Endothelial cell of umbilical vein (primary cell): ENCODE data around the gene CILP. TPM values are rescaled to one million over a fixed set of nuclear protein-coding genes. Genes with fewer than 3 reads are reported as not detected.

Experiments used
- BruUV-seq: library from RNA; stranded (reverse); fragments of 400-500 nt; replicated peaks from 2 replicates; lab custom pipeline; 2021; lab: Mats Ljungman, UMichigan
- CTCF ChIA-PET: fragments of 300-600, 350-600 bp; sonication (Branson Sonifier 250); formaldehyde crosslinking; loops from one replicate; lab custom pipeline; 2021; ENCODE audit warnings: antibody characterized with exemption, inconsistent platforms; lab: Charles Lee
- POLR2A ChIA-PET: fragments of 300-600, 350-600 bp; sonication (Branson Sonifier 250); formaldehyde crosslinking; loops from one replicate; lab custom pipeline; 2021; ENCODE audit warnings: antibody characterized with exemption, inconsistent platforms; lab: Charles Lee
- DNase-seq: peaks from one replicate; pipeline ENCODE4 v3.0.0-alpha.2; 2011; ENCODE audit warnings: low read depth, low spot score
- FAIRE-seq: peaks from 2 replicates; lab custom pipeline; 2011; peaks lifted over from hg19 to GRCh38; lab: Jason Lieb, UNC
- H2AFZ ChIP-seq: 2 replicates; pipeline ENCODE4 v1.6.0; 2012; ENCODE audit warnings: low read depth, low read length, control low read depth, inconsistent platforms
- H3K27ac ChIP-seq: 2 replicates; pipeline ENCODE4 v1.5.1; 2011; ENCODE audit warnings: low read depth, mild to moderate bottlenecking, control low read depth, low read length, moderate library complexity; ENCODE audit not compliant: insufficient read depth
- H3K27me3 ChIP-seq, 2 experiments: 2 replicates each; pipeline versions ENCODE4 v1.6.0 to v1.6.1; 2011; ENCODE audit warnings: low read length in 2 of 2, mixed read lengths in 1 of 2; ENCODE audit not compliant: control insufficient read depth in 2 of 2, insufficient read depth in 2 of 2
- H3K36me3 ChIP-seq, 2 experiments: 2 replicates in 1 of 2; 3 replicates in 1 of 2; pipeline ENCODE4 v1.5.1; 2011; ENCODE audit warnings: low read length in 2 of 2, mild to moderate bottlenecking in 1 of 2, moderate library complexity in 1 of 2; ENCODE audit not compliant: control insufficient read depth in 2 of 2, insufficient read depth in 2 of 2; ENCODE audit errors: extremely low read depth in 1 of 2
- H3K4me1 ChIP-seq: 3 replicates; pipeline ENCODE4 v1.5.1; 2011; ENCODE audit warnings: mild to moderate bottlenecking, low read length; ENCODE audit not compliant: control insufficient read depth, insufficient read depth; ENCODE audit errors: extremely low read depth
- H3K4me2 ChIP-seq: 2 replicates; pipeline ENCODE4 v1.6.1; 2011; ENCODE audit warnings: low read length, control low read depth, mixed read lengths; ENCODE audit not compliant: insufficient read depth
- H3K4me3 ChIP-seq, 3 experiments: fragments of 200-600 bp in 1 of 3; sonication (generic), shearing (Covaris generic) in 1 of 3; replicated peaks in 1 of 3; 2 replicates each; pipeline ENCODE4 v1.5.1; 2011 to 2016; ENCODE audit warnings: control low read depth in 3 of 3, low read length in 3 of 3, mild to moderate bottlenecking in 2 of 3, inconsistent platforms in 1 of 3, low read depth in 1 of 3, moderate library complexity in 1 of 3; ENCODE audit not compliant: insufficient read depth in 1 of 3
- H3K79me2 ChIP-seq: 2 replicates; pipeline ENCODE4 v1.6.0; 2012; ENCODE audit warnings: low read length, inconsistent platforms; ENCODE audit not compliant: control insufficient read depth, insufficient read depth
- H3K9ac ChIP-seq: replicated peaks from 2 replicates; pipeline ENCODE3; 2011; ENCODE audit warnings: low read length, control low read depth; ENCODE audit not compliant: insufficient read depth; ENCODE audit errors: extremely low read depth
- H3K9me1 ChIP-seq: replicated peaks from 3 replicates; pipeline ENCODE4 v1.6.0; 2011; ENCODE audit warnings: mild to moderate bottlenecking, low read length; ENCODE audit not compliant: control insufficient read depth, insufficient read depth; ENCODE audit errors: extremely low read depth
- H3K9me3 ChIP-seq: replicated peaks from 2 replicates; pipeline ENCODE4 v1.5.1; 2012; ENCODE audit warnings: low read length, inconsistent platforms; ENCODE audit not compliant: control insufficient read depth, insufficient read depth
- H4K20me1 ChIP-seq: replicated peaks from 2 replicates; pipeline ENCODE3; 2011; ENCODE audit warnings: mild to moderate bottlenecking, low read length; ENCODE audit not compliant: control insufficient read depth, insufficient read depth; ENCODE audit errors: extremely low read depth
- EZH2 ChIP-seq: IDR thresholded peaks from 2 replicates; pipeline ENCODE4 v1.6.1; 2012; ENCODE audit warnings: borderline replicate concordance, low read depth, mild to moderate bottlenecking, moderate library complexity, low read length, inconsistent platforms; ENCODE audit not compliant: severe bottlenecking
- FOS ChIP-seq: IDR thresholded peaks from 2 replicates; pipeline ENCODE4 v1.6.1; 2011; ENCODE audit warnings: mild to moderate bottlenecking, low read length, moderate library complexity, borderline replicate concordance; ENCODE audit not compliant: insufficient read depth
- GATA2 ChIP-seq: IDR thresholded peaks from 2 replicates; pipeline ENCODE4 v1.7.0; 2011; ENCODE audit warnings: low read depth, mild to moderate bottlenecking, moderate library complexity, mixed read lengths, low read length; ENCODE audit not compliant: insufficient read length, insufficient read depth
- JUN ChIP-seq: IDR thresholded peaks from 2 replicates; pipeline ENCODE4 v1.6.1; 2011; ENCODE audit warnings: borderline replicate concordance, low read depth; ENCODE audit not compliant: insufficient read length, insufficient read depth
- MYC ChIP-seq: IDR thresholded peaks from one replicate; pipeline ENCODE4 v1.6.1; 2011; ENCODE audit warnings: mild to moderate bottlenecking, low read depth, low read length
- POLR2A ChIP-seq: IDR thresholded peaks from 2 replicates; pipeline ENCODE4 v1.6.1; 2012; ENCODE audit warnings: low read depth, mild to moderate bottlenecking, control low read depth, low read length
- POLR2AphosphoS5 ChIP-seq: IDR thresholded peaks from 2 replicates; pipeline ENCODE4 v1.6.1; 2012; ENCODE audit warnings: low read depth, mild to moderate bottlenecking, control low read depth, low read length, moderate library complexity; ENCODE audit not compliant: insufficient read depth
- dilution Hi-C: fragments of 300-500 bp; cut with MboI; formaldehyde crosslinking; loops from one replicate; pipeline ENCODE4 v1.15.0; 2019; ENCODE audit warnings: low sequenced_read_pairs; ENCODE audit not compliant: extremely low pct_ligation_motif_present
- intact Hi-C: fragments of 100-400 bp; cut with micrococcal nuclease; formaldehyde crosslinking; loops from one replicate; pipeline ENCODE4 v1.10.0; 2022
- polyA plus RNA-seq, 4 experiments: library from polyadenylated mRNA; depleted of rRNA in 3 of 4; stranded (reverse) in 3 of 4; unstranded in 1 of 4; fragments of >200 nt; gene quantifications; 2 replicates each; pipeline versions ENCODE4 v1.2.1 to v1.2.3, GENCODE V29; 2011 to 2012; ENCODE audit warnings: missing spikeins in 1 of 4
- total RNA-seq: library from RNA; stranded (reverse); gene quantifications from 2 replicates; pipeline ENCODE4 v1.2.3, GENCODE V29; 2021
- TF ChIP-seq, protein P1 (sequence below), 2 donors: IDR thresholded peaks; 1 replicate in 1 of 2; 2 replicates in 1 of 2; pipeline ENCODE4 v1.5.1; 2011; ENCODE audit warnings: low read length in 2 of 2, mild to moderate bottlenecking in 2 of 2, moderate library complexity in 2 of 2, control low read depth in 1 of 2, inconsistent platforms in 1 of 2, low read depth in 1 of 2; ENCODE audit not compliant: insufficient read depth in 1 of 2; ENCODE audit errors: extremely low read depth in 1 of 2
- TF ChIP-seq, protein P2 (sequence below): IDR thresholded peaks from 2 replicates; pipeline ENCODE4 v1.6.1; 2011; ENCODE audit not compliant: insufficient read depth, insufficient read length

Gene CILP
- total and polyA plus RNA-seq, 2 donors (not counting 3 experiments of a cell fraction or from before 2014, with no cell fraction given): 0.01 TPM; not detected in 1

DNA sequence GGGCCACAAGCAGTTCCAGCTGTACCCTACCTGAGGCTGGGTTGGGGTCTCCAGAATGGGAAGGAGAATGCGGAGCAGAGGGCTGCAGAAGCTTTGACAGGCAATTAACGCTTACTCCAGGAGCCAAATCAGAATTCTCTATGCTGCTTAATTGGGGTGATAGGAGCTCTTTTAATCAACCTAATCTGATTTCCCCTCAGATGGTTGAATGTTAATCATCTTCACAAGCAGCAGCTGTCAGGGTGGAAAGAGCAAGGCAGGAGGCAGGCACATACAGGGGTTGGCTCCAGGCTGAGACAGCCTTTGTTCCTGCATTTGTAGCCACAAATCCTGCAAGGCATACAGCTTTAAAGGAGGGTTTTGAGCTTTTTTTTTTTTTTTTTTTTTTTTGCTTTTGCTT lies 2.6 kb downstream of the CILP start:
- no peak overlapping the region for H3K27ac ChIP-seq
- no peaks in the 10 kb centered on the region for H4K20me1 ChIP-seq
- FAIRE-seq: no peak
- dilution Hi-C loops: no loop called here
- no peaks in the 10 kb centered on the region for H3K36me3 ChIP-seq
- no peak overlapping the region for H3K4me2 ChIP-seq
- intact Hi-C loops: no loop called here
- no peak for DNase-seq
- CTCF ChIA-PET: interaction anchor here (1.0 to 2.1 kb wide), 5 partner anchors 10 to 89 kb away, joined by 3 to 6 read pairs (median 4); no protein-coding TSS in a partner anchor
- BruUV-seq: no TSS peak
- no peak overlapping the region for H3K9ac ChIP-seq
- no peaks in the 10 kb centered on the region for H3K9me1 ChIP-seq
- no peak overlapping the region for H2AFZ ChIP-seq
- no peaks in the 10 kb centered on the region for H3K4me1 ChIP-seq
- no peak for TF ChIP-seq EZH2
- no peak for TF ChIP-seq FOS
- H3K79me2 ChIP-seq: no peaks in the 10 kb centered on the region
- no peaks in the 10 kb centered on the region for H3K9me3 ChIP-seq
- H3K27me3 ChIP-seq: peaks cover 0 to 5% of the 10 kb centered on the region in 2 experiments
- H3K4me3 ChIP-seq: no peak overlapping the region
- POLR2A ChIA-PET: no interaction called here

DNA sequence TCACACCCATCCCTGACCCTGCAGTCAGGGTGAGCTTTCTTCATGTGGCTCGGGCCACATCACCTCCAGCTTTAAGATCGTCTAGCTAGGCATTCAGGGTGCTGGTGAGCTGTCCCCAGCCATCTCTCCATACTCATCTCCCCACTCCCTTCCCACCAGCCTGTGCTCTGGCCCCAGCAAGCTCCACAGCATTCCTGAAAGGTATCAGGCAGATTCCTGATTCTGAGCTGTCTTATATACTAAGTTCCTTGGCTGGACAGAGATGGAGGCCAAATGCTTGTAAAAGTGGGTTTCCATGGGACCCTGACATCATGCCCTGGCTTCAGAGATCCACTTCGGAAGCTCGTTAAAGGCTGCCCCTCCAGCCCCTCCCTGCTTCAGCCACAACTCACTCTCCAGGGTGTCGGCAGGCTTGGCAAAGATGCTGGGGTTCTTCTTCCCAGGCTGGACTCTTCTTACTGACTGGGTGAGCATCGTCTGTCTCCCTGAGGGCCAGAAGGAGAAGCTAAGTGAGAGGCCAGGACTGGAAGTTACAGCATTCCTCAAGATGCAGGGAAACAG lies 3.9 kb downstream of the CILP start:
- no peaks in the 10 kb centered on the region for H3K9me3 ChIP-seq
- no peaks in the 10 kb centered on the region for H3K4me1 ChIP-seq
- ChIA-PET CTCF (interaction anchor here (1.2 to 2.1 kb wide), 5 partner anchors 8 to 90 kb away, joined by 3 to 6 read pairs (median 4); no protein-coding TSS in a partner anchor), POLR2A (no interaction called here)
- no peaks in the 10 kb centered on the region for H3K36me3 ChIP-seq
- no peak overlapping the region for H3K4me2 ChIP-seq
- no peaks in the 10 kb centered on the region for H4K20me1 ChIP-seq
- peaks cover 0 to 5% of the 10 kb centered on the region in 2 experiments for H3K27me3 ChIP-seq
- BruUV-seq: no TSS peak
- H3K27ac ChIP-seq: no peak overlapping the region
- H3K9me1 ChIP-seq: no peaks in the 10 kb centered on the region
- no peak overlapping the region for H3K9ac ChIP-seq
- H3K79me2 ChIP-seq: no peaks in the 10 kb centered on the region
- intact Hi-C loops: no loop called here
- dilution Hi-C loops: no loop called here
- TF ChIP-seq JUN (no peak), FOS (no peak), EZH2 (no peak), POLR2AphosphoS5 (no peak), MYC (no peak), GATA2 (no peak), POLR2A (no peak)
- TF ChIP-seq, protein P1, sequence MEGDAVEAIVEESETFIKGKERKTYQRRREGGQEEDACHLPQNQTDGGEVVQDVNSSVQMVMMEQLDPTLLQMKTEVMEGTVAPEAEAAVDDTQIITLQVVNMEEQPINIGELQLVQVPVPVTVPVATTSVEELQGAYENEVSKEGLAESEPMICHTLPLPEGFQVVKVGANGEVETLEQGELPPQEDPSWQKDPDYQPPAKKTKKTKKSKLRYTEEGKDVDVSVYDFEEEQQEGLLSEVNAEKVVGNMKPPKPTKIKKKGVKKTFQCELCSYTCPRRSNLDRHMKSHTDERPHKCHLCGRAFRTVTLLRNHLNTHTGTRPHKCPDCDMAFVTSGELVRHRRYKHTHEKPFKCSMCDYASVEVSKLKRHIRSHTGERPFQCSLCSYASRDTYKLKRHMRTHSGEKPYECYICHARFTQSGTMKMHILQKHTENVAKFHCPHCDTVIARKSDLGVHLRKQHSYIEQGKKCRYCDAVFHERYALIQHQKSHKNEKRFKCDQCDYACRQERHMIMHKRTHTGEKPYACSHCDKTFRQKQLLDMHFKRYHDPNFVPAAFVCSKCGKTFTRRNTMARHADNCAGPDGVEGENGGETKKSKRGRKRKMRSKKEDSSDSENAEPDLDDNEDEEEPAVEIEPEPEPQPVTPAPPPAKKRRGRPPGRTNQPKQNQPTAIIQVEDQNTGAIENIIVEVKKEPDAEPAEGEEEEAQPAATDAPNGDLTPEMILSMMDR (IDR thresholded peaks at IDR 0.05; ENCODE audit: extremely low read depth in 1 of 2, insufficient read depth in 1 of 2, low read depth in 1 of 2, low read length in 2 of 2): no peak
- TF ChIP-seq, protein P2, sequence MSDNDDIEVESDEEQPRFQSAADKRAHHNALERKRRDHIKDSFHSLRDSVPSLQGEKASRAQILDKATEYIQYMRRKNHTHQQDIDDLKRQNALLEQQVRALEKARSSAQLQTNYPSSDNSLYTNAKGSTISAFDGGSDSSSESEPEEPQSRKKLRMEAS: no peak
- FAIRE-seq (no peak), DNase-seq (no peak)
- H2AFZ ChIP-seq: no peak overlapping the region
- no peak overlapping the region for H3K4me3 ChIP-seq
